PFSK-1 (cell line): ENCODE data around the gene KCNK1.

ENCODE experiments used
- FOXP2 ChIP-seq: optimal IDR thresholded peaks from 2 replicates; pipeline ENCODE3; 2011; ENCODE audit warnings: borderline replicate concordance, control low read depth, inconsistent platforms; ENCODE audit not compliant: insufficient read depth; ENCODE audit errors: extremely low read length, extremely low read depth
- POLR2AphosphoS5 ChIP-seq: IDR thresholded peaks from 2 replicates; pipeline ENCODE4 v1.6.1; 2012; ENCODE audit warnings: low read depth, mild to moderate bottlenecking, control low read depth, low read length, moderate library complexity
- REST ChIP-seq, 2 experiments: IDR thresholded peaks; 2 replicates each; pipeline versions ENCODE4 v1.6.1 to v1.8.0; 2011 to 2012; ENCODE audit warnings: low read depth in 2 of 2, low read length in 2 of 2, control low read depth in 1 of 2, inconsistent platforms in 1 of 2, mild to moderate bottlenecking in 1 of 2, moderate library complexity in 1 of 2; ENCODE audit not compliant: insufficient read depth in 1 of 2
- SIN3A ChIP-seq: IDR thresholded peaks from 2 replicates; pipeline ENCODE4 v1.6.1; 2012; ENCODE audit warnings: mild to moderate bottlenecking, low read length, moderate library complexity, borderline replicate concordance; ENCODE audit not compliant: insufficient read depth
- TAF1 ChIP-seq: IDR thresholded peaks from 2 replicates; pipeline ENCODE4 v1.6.1; 2012; ENCODE audit warnings: low read length, control low read depth, borderline replicate concordance; ENCODE audit not compliant: insufficient read depth

KCNK1 gene

GRCh38 chr1:233651563-233652233 lies 37.8 kb downstream of the KCNK1 start:
- TF ChIP-seq TAF1 (no peak), REST (IDR thresholded peaks at IDR 0.05; ENCODE audit: insufficient read depth in 1 of 2, low read depth in 2 of 2, low read length in 2 of 2) (no peak), SIN3A (no peak), FOXP2 (no peak)

GRCh38 chr1:233652526-233652925 lies 38.6 kb downstream of the KCNK1 start:
- TF ChIP-seq TAF1: no peak
- TF ChIP-seq FOXP2: no peak
- no peak for TF ChIP-seq REST (IDR thresholded peaks at IDR 0.05; ENCODE audit: insufficient read depth in 1 of 2, low read depth in 2 of 2, low read length in 2 of 2)
- no peak for TF ChIP-seq SIN3A
- no peak for TF ChIP-seq POLR2AphosphoS5

GRCh38 chr1:233654658-233655280 lies 40.9 kb downstream of the KCNK1 start:
- no peak for TF ChIP-seq TAF1
- no peak for TF ChIP-seq SIN3A
- no peak for TF ChIP-seq POLR2AphosphoS5
- TF ChIP-seq FOXP2: no peak
- TF ChIP-seq REST (IDR thresholded peaks at IDR 0.05; ENCODE audit: insufficient read depth in 1 of 2, low read depth in 2 of 2, low read length in 2 of 2): no peak

GRCh38 chr1:233655301-233655740 lies 41.4 kb downstream of the KCNK1 start:
- TF ChIP-seq FOXP2: no peak
- no peak for TF ChIP-seq SIN3A
- no peak for TF ChIP-seq POLR2AphosphoS5
- TF ChIP-seq REST (IDR thresholded peaks at IDR 0.05; ENCODE audit: insufficient read depth in 1 of 2, low read depth in 2 of 2, low read length in 2 of 2): no peak
